ENCODE results near the gene VTI1A. TPM values are rescaled to one million over a fixed set of nuclear protein-coding genes. Genes with fewer than 3 reads are reported as not detected.

The VTI1A gene
- total RNA-seq (2012; rRNA removed) (24.9 and 35.0 TPM in 2 replicates), polyA plus RNA-seq (2012; rRNA removed) (7.7 and 9.7 TPM in 2 replicates), Bru-seq, nascent RNA (percentile 76 among the genes with signal in this experiment), BruChase-seq, experiment 1, labeled RNA remaining after a 6-hour chase (percentile 75 among the genes with signal in this experiment), BruChase-seq, experiment 2, labeled RNA remaining after a 2-hour chase (percentile 82 among the genes with signal in this experiment)
- polyA plus RNA-seq (2012; cell fraction: cytosol; rRNA removed): 4.1 and 5.0 TPM in 2 replicates
- 8.1 and 27.6 TPM in 2 replicates for polyA plus RNA-seq (2012; cell fraction: nucleus; rRNA removed; ENCODE audit: low replicate concordance)
- long read RNA-seq, full-length matches to known transcripts: 5 of 11 reads
- long read RNA-seq, partial matches to known transcripts: 2 of 11 reads
- long read RNA-seq, other reads (novel, unspliced or antisense): 4 of 11 reads

- Histone ChIP-seq H4K8ac (ENCODE audit: low read depth in 2 of 2, low read length in 2 of 2) (peak within 1 kb of the TSS; percentile 92 to 98), H2AFZ (replicated peaks; ENCODE audit: low read length, poor library complexity) (peak within 1 kb of the TSS; percentile 99), H2AK5ac (ENCODE audit: low read depth, low read length) (peak within 1 kb of the TSS; percentile 69), H3K4me3 (ENCODE audit: insufficient read depth, low read depth, low read length) (peak within 1 kb of the TSS; percentile 95), H3K18ac (ENCODE audit: low read depth, low read length) (peak within 1 kb of the TSS; percentile 44; the same call in 1 of the 2 replicates), H3K4me2 (ENCODE audit: low read depth, low read length) (peak within 1 kb of the TSS; percentile 92), H2BK15ac (ENCODE audit: low read depth, low read length) (0 out of 3 replicates have a peak within 1 kb of the TSS, but pooled peaks have one; percentile 39), H3K9me3 (ENCODE audit: control insufficient read depth, insufficient read depth, low read length) (no peaks in the 10 kb centered on the region), H2BK120ac (ENCODE audit: low read depth, low read length) (peak within 1 kb of the TSS; percentile 94), H4K91ac (ENCODE audit: insufficient read depth, low read depth, low read length) (peak within 1 kb of the TSS; percentile 73), H3K56ac (ENCODE audit: extremely low read depth, insufficient read depth, low read length) (peak within 1 kb of the TSS; percentile 86), H3K9ac (ENCODE audit: low read depth, low read length) (peak within 1 kb of the TSS; percentile 97), H3K27me3 (ENCODE audit: control insufficient read depth, insufficient read depth, low read length) (no peaks in the 10 kb centered on the region), H3K4ac (ENCODE audit: low read depth, low read length) (peak within 1 kb of the TSS; percentile 85), H3K36me3 (ENCODE audit: control insufficient read depth, insufficient read depth, low read length) (no peaks in the 10 kb centered on the region; the same call in 1 of the 2 replicates), H3K79me1 (ENCODE audit: low read depth in 1 of 2, low read length in 2 of 2) (peaks cover 24 to 25% of the 10 kb centered on the region in 2 experiments), H3K4me1 (ENCODE audit: control insufficient read depth, insufficient read depth, low read length) (no peaks in the 10 kb centered on the region), H2BK5ac (ENCODE audit: low read depth, low read length, poor library complexity, severe bottlenecking) (peak within 1 kb of the TSS; percentile 80), H3K27ac (ENCODE audit: insufficient read depth, low read length) (peak within 1 kb of the TSS; percentile 92), H2BK20ac (ENCODE audit: low read depth, low read length) (0 out of 2 replicates have a peak within 1 kb of the TSS, but pooled peaks have one; percentile 22), H3K23ac (ENCODE audit: low read depth, low read length) (peak within 1 kb of the TSS; percentile 86), H3K9me1 (ENCODE audit: insufficient read depth, low read length) (no peaks in the 10 kb centered on the region), H4K20me1 (ENCODE audit: insufficient read depth, low read length) (no peaks in the 10 kb centered on the region), H4K5ac (ENCODE audit: low read depth, low read length) (peak within 1 kb of the TSS; percentile 83), H3K14ac (replicated peaks; ENCODE audit: low read depth, low read length) (peak within 1 kb of the TSS; percentile 85), H2AK9ac (replicated peaks; ENCODE audit: low read depth, low read length, poor library complexity) (peak within 1 kb of the TSS; percentile 95)
- in situ Hi-C loops (cut with MboI; ENCODE audit: low sequenced_read_pairs): loop anchor here (10.0 kb wide), 1 partner anchor 262 kb away; the partner anchor contains the start of gene GPAM
- intact Hi-C loops (cut with micrococcal nuclease): loop anchor here (1.0 kb wide), 2 partner anchors 25 to 938 kb away; no protein-coding TSS in a partner anchor
- dilution Hi-C loops (cut with HindIII; ENCODE audit: low sequenced_read_pairs, unreplicated experiment): no loop called here
- ChIA-PET POLR2A (ENCODE audit: unreplicated experiment) (no interaction called here), CTCF (no interaction called here)
- BruUV-seq (replicated peaks): no TSS peak
- ATAC-seq (ENCODE audit: low read depth) (peak; percentile 96), DNase-seq (peak; percentile 84)
- WGBS, 2 experiments (ENCODE audit: extremely low coverage in 2 of 2, insufficient read length in 1 of 2): 3% methylated on average over 15 of the region's 59 CpGs; no CpG with 5 or more reads in 1 of the 2 experiments
- TF ChIP-seq RFX5 (IDR thresholded peaks at IDR 0.05; ENCODE audit: low read depth, low read length): no peak
- TF ChIP-seq CTCF (conservative IDR thresholded peaks at IDR 0.05; ENCODE audit: low read depth, low read length): peak; percentile 24; the same call in 1 of the 2 replicates
- TF ChIP-seq RAD21 (IDR thresholded peaks at IDR 0.05; ENCODE audit: low read length): 0 out of 2 replicates have a peak, but pooled peaks have one; percentile 10
- TF ChIP-seq MAZ (IDR thresholded peaks at IDR 0.05; ENCODE audit: borderline replicate concordance, low read depth, low read length): peak; percentile 57; the same call in 1 of the 2 replicates
- TF ChIP-seq FOS (IDR thresholded peaks at IDR 0.05; ENCODE audit: low read depth, low read length): no peak
- no peak for TF ChIP-seq BHLHE40 (IDR thresholded peaks at IDR 0.05; ENCODE audit: low read depth, low read length)
- no peak for TF ChIP-seq CHD1 (IDR thresholded peaks at IDR 0.05; ENCODE audit: low read depth, low read length)
- TF ChIP-seq RCOR1 (IDR thresholded peaks at IDR 0.05; ENCODE audit: insufficient replicate concordance, low read length): no peak
- no peak for TF ChIP-seq USF2 (IDR thresholded peaks at IDR 0.05; ENCODE audit: low read depth, low read length)
- TF ChIP-seq MAFK (IDR thresholded peaks at IDR 0.05; ENCODE audit: low read depth, low read length): no peak
- TF ChIP-seq MXI1 (IDR thresholded peaks at IDR 0.05; ENCODE audit: borderline replicate concordance, low read depth, low read length): peak; percentile 55; the same call in 1 of the 2 replicates
- peak; percentile 67; the same call in 1 of the 2 replicates for TF ChIP-seq POLR2A (IDR thresholded peaks at IDR 0.05; ENCODE audit: low read depth, low read length)
- no peak for TF ChIP-seq CEBPB (IDR thresholded peaks at IDR 0.05; ENCODE audit: low read depth, low read length)
- TF ChIP-seq NFE2L2 (IDR thresholded peaks at IDR 0.05; ENCODE audit: low read depth, low read length): no peak
These were observed at the start of gene VTI1A, which contains the start of gene ZDHHC6 for GRCh38 chr10:112446855-112447619. VTI1A (plus strand) TSS chr10:112447215; CDS start chr10:112447374, 159 bp downstream. ZDHHC6 (minus strand) TSS chr10:112446914; CDS start chr10:112445436, 1,478 bp downstream.

Data from IMR-90 (cell line).